GM10266 (cell line): ENCODE measurements around the gene NHSL1.
A peak's percentile ranks its signal among the peaks of the same experiment; 100 is the strongest.

Experiments
- DNase-seq: peaks from one replicate; pipeline ENCODE4 v3.0.0; 2012; ENCODE audit errors: extremely low spot score
- TF ChIP-seq, protein P1 (sequence below): IDR thresholded peaks from 2 replicates; pipeline ENCODE4 v1.5.1; 2012; ENCODE audit warnings: mild to moderate bottlenecking, low read depth; ENCODE audit not compliant: control insufficient read depth, insufficient read depth; ENCODE audit errors: missing control alignments

The NHSL1 gene

GRCh38 chr6:138465007-138465645, 34.2 kb downstream of the NHSL1 start:
- DNase-seq, result no peak
- TF ChIP-seq, protein P1, sequence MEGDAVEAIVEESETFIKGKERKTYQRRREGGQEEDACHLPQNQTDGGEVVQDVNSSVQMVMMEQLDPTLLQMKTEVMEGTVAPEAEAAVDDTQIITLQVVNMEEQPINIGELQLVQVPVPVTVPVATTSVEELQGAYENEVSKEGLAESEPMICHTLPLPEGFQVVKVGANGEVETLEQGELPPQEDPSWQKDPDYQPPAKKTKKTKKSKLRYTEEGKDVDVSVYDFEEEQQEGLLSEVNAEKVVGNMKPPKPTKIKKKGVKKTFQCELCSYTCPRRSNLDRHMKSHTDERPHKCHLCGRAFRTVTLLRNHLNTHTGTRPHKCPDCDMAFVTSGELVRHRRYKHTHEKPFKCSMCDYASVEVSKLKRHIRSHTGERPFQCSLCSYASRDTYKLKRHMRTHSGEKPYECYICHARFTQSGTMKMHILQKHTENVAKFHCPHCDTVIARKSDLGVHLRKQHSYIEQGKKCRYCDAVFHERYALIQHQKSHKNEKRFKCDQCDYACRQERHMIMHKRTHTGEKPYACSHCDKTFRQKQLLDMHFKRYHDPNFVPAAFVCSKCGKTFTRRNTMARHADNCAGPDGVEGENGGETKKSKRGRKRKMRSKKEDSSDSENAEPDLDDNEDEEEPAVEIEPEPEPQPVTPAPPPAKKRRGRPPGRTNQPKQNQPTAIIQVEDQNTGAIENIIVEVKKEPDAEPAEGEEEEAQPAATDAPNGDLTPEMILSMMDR, result no peak

DNA sequence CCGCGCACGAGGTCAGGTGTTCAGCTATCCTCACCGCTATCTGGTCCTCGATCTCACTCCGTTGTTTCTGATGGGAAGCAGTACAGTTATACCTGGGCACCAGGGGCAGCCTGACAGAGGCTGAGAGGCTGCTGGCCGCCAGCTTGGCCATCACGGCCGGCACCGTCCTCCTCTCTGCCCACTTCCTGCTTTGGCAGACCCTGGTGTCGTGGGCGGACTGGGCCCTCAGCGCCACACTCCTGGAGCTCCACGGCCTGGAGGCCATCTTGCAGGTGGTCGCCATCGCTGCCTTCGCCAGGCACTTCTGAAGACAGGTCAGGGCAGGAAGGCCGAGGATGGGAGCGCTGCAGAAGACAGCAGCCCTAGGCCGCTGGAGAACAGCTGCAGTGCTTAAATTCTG, 35.2 kb downstream of the NHSL1 start:
- no peak for DNase-seq
- TF ChIP-seq, protein P1, result no peak

GRCh38 chr6:138461647-138462046, 37.6 kb downstream of the NHSL1 start:
- TF ChIP-seq, protein P1, result no peak
- no peak for DNase-seq

DNA sequence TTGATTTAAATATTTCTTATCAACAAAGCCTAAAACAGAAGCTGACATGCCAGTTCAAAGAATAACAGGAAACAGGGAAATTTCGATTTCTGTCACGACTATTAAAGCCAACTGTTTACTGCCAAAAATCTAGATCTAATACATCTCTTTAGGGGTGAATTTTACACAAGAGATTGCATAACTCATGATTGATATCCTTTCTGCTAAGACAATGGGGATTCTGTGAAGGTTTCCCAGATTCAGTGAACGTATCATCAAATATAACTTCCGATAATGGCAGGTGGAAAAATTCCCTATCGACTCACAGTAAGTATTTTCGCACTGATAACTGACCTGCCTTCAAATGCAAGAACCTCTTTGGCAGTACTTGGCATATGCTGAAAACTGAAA, 42.9 kb downstream of the NHSL1 start:
- DNase-seq, result no peak
- TF ChIP-seq, protein P1, result no peak

DNA sequence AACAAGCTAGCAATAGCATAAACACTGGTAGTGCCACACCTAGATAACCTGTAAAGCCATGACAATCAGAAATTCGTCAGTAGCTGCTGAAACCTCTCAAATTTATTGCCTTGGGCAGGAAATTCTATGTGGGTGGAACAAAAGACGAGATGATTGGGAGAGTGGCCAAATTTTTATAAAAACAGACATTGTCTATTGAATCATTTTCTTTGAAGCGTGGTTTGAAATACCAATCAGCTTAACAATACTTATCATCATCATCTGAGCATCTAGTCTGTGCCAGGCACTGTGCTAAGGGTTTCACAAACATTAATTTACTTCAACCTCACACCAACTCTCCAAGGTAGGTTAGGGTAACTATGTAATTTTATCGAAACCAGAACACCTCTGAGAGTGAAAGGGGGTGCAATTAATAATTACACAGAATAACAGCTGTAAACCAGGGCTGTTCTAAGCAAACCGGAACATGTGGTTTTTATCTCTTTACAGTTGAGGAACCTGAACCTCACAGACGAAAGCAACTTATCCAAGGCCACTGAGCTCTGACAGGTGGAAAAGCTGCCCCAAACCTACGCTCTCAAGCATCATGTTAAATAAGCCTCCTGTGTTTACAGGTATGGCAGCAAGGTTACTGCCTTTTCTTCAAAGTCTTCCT, 43.4 kb downstream of the NHSL1 start:
- DNase-seq, result peak; percentile 36
- TF ChIP-seq, protein P1, result no peak

GRCh38 chr6:138454981-138455706, 44.1 kb downstream of the NHSL1 start:
- DNase-seq, result no peak
- TF ChIP-seq, protein P1, result no peak

DNA sequence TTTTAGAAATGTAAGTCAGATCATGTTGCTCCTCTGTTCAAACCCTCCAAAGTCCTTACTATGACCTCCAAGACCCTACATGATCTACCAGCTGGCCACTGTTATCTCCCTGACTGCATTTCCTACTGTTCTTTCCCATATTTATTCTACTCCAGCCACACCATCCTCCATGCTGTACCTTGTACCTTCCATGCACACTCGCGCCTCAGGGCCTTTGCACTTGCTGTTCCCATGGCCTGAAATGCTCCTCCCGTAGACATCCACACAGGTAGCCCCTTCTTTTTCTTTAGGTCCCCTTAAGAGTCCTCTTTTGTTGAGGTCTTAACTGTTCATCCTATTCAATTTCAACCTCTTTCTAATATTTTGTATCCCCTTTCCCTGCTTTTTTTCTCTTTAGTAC, 48.3 kb downstream of the NHSL1 start:
- TF ChIP-seq, protein P1, result no peak
- DNase-seq, result no peak
